MM.1S (cell line): ENCODE results near the gene PLAAT4.

ENCODE experiments used
- DNase-seq: peaks from one replicate; pipeline ENCODE4 v3.0.0-alpha.2; 2015
- H2AFZ ChIP-seq: fragments of 300-600 bp; sonication (generic); 2 replicates; pipeline ENCODE4 v1.6.0; 2016; ENCODE audit warnings: antibody characterized with exemption, low read length
- H3F3A ChIP-seq: fragments of 300-600 bp; sonication (generic); 2 replicates; pipeline ENCODE4 v1.6.1; 2016; ENCODE audit warnings: mild to moderate bottlenecking, antibody characterized with exemption, low read length, moderate library complexity, mixed read lengths; ENCODE audit not compliant: insufficient read depth
- H3K27ac ChIP-seq: fragments of 300-600 bp; sonication (generic); 2 replicates; pipeline ENCODE4 v1.5.1; 2016; ENCODE audit warnings: mild to moderate bottlenecking, low read length
- H3K27me3 ChIP-seq: fragments of 300-600 bp; sonication (generic); replicated peaks from 2 replicates; pipeline ENCODE4 v1.6.0; 2016; ENCODE audit warnings: low read length; ENCODE audit not compliant: insufficient read depth
- H3K36me3 ChIP-seq: fragments of 300-600 bp; sonication (generic); replicated peaks from 2 replicates; pipeline ENCODE4 v1.6.1; 2016; ENCODE audit warnings: mild to moderate bottlenecking, low read length, mixed read lengths; ENCODE audit not compliant: insufficient read depth
- H3K4me1 ChIP-seq: fragments of 300-600 bp; sonication (generic); 2 replicates; pipeline ENCODE4 v1.6.1; 2016; ENCODE audit warnings: low read length, mixed read lengths
- H3K4me2 ChIP-seq: fragments of 300-600 bp; sonication (generic); 2 replicates; pipeline ENCODE4 v1.6.0; 2016; ENCODE audit warnings: low read depth, low read length
- H3K4me3 ChIP-seq: fragments of 300-600 bp; sonication (generic); 2 replicates; pipeline ENCODE4 v1.5.1; 2016; ENCODE audit warnings: low read length, mixed read lengths
- H3K79me2 ChIP-seq: fragments of 300-600 bp; sonication (generic); 2 replicates; pipeline ENCODE4 v1.6.1; 2016; ENCODE audit warnings: mixed run types, low read length, mixed read lengths
- H3K9ac ChIP-seq: fragments of 300-600 bp; sonication (generic); 2 replicates; pipeline ENCODE4 v1.6.1; 2016; ENCODE audit warnings: low read length, mixed read lengths
- H3K9me2 ChIP-seq: fragments of 300-600 bp; sonication (generic); replicated peaks from 2 replicates; pipeline ENCODE4 v1.6.1; 2016; ENCODE audit warnings: mild to moderate bottlenecking, low read length, mixed read lengths; ENCODE audit not compliant: insufficient read depth
- H3K9me3 ChIP-seq: fragments of 300-600 bp; sonication (generic); replicated peaks from 2 replicates; pipeline ENCODE4 v1.6.1; 2016; ENCODE audit warnings: mild to moderate bottlenecking, low read length, mixed read lengths; ENCODE audit not compliant: insufficient read depth
- H4K20me1 ChIP-seq: fragments of 300-600 bp; sonication (generic); 2 replicates; pipeline ENCODE4 v1.6.1; 2016; ENCODE audit warnings: mild to moderate bottlenecking, low read length, moderate library complexity, mixed read lengths; ENCODE audit not compliant: insufficient read depth
- CTCF ChIP-seq: fragments of 300-600 bp; sonication (generic); IDR thresholded peaks from 2 replicates; pipeline ENCODE4 v1.5.1; 2016; ENCODE audit warnings: antibody characterized with exemption, low read length, mixed read lengths
- EZH2 ChIP-seq: fragments of 300-600 bp; sonication (generic); optimal IDR thresholded peaks from 2 replicates; pipeline ENCODE3; 2017; ENCODE audit warnings: low read depth, mild to moderate bottlenecking, antibody characterized with exemption, low read length, mixed read lengths
- EZH2phosphoT487 ChIP-seq: fragments of 300-600 bp; sonication (generic); IDR thresholded peaks from 2 replicates; pipeline ENCODE4 v1.6.1; 2018; ENCODE audit warnings: antibody characterized with exemption, low read length

The PLAAT4 gene

GRCh38 chr11:63560506-63561180 is 24.0 kb downstream of the PLAAT4 start:
- no peak overlapping the region for H3K4me2 ChIP-seq
- H3K36me3 ChIP-seq = no peaks in the 10 kb centered on the region
- no peaks in the 10 kb centered on the region for H4K20me1 ChIP-seq
- no peak for DNase-seq
- H2AFZ ChIP-seq = no peak overlapping the region
- no peak overlapping the region for H3K4me3 ChIP-seq
- H3K4me1 ChIP-seq = peaks cover 25% of the 10 kb centered on the region
- no peaks in the 10 kb centered on the region for H3K27me3 ChIP-seq
- TF ChIP-seq EZH2 (no peak), EZH2phosphoT487 (no peak), CTCF (no peak)
- H3K9me2 ChIP-seq = no peaks in the 10 kb centered on the region
- no peak overlapping the region for H3K9ac ChIP-seq
- no peak overlapping the region for H3K27ac ChIP-seq
- no peaks in the 10 kb centered on the region for H3K9me3 ChIP-seq
- no peaks in the 10 kb centered on the region for H3K79me2 ChIP-seq
- peaks cover 21% of the 10 kb centered on the region for H3F3A ChIP-seq

GRCh38 chr11:63563201-63564055 is 26.8 kb downstream of the PLAAT4 start, which contains the start of gene PLAAT2:
TSS of gene PLAAT2 (minus strand) at chr11:63563379. CDS start at chr11:63563324, 55 bp downstream.
- Histone ChIP-seq H3K4me3 (peak within 1 kb of the TSS; percentile 1; the same call in 1 of the 2 replicates), H3F3A (peaks cover 21% of the 10 kb centered on the region), H3K9me3 (no peaks in the 10 kb centered on the region), H3K9me2 (no peaks in the 10 kb centered on the region), H3K27me3 (no peaks in the 10 kb centered on the region), H2AFZ (no peak within 1 kb of the TSS), H3K27ac (peak within 1 kb of the TSS; percentile 83), H3K9ac (peak within 1 kb of the TSS; percentile 22; the same call in 1 of the 2 replicates), H3K4me2 (peak within 1 kb of the TSS; percentile 43; the same call in 1 of the 2 replicates), H3K4me1 (peaks cover 32% of the 10 kb centered on the region), H3K79me2 (no peaks in the 10 kb centered on the region), H4K20me1 (no peaks in the 10 kb centered on the region), H3K36me3 (no peaks in the 10 kb centered on the region)
- TF ChIP-seq EZH2 = no peak
- no peak for TF ChIP-seq EZH2phosphoT487
- TF ChIP-seq CTCF = no peak
- DNase-seq = peak; percentile 81

- H4K20me1 ChIP-seq = no peaks in the 10 kb centered on the region
- DNase-seq = peak; percentile 90
- H3K9me2 ChIP-seq = no peaks in the 10 kb centered on the region
- no peaks in the 10 kb centered on the region for H3K9me3 ChIP-seq
- H2AFZ ChIP-seq = no peak overlapping the region
- TF ChIP-seq EZH2phosphoT487 (no peak), EZH2 (no peak), CTCF (no peak)
- peaks cover 21% of the 10 kb centered on the region for H3F3A ChIP-seq
- H3K4me2 ChIP-seq = peak overlapping the region; percentile 47
- H3K27me3 ChIP-seq = no peaks in the 10 kb centered on the region
- peak overlapping the region; percentile 1; the same call in 1 of the 2 replicates for H3K4me3 ChIP-seq
- no peaks in the 10 kb centered on the region for H3K79me2 ChIP-seq
- peak overlapping the region; percentile 23 for H3K9ac ChIP-seq
- peak overlapping the region; percentile 83 for H3K27ac ChIP-seq
- no peaks in the 10 kb centered on the region for H3K36me3 ChIP-seq
- peaks cover 32% of the 10 kb centered on the region for H3K4me1 ChIP-seq
These were observed 27.6 kb downstream of the PLAAT4 start for GRCh38 chr11:63564056-63564774.
